T-helper 1 cell treated with Interleukin-12 subunit alpha and Interleukin-12 subunit beta and Interleukin-4 antibody, amounts not matched to agents 30 μg/mL and 1 μg/mL, for 36 hours (primary cell): ENCODE results near the gene OR11H1.
"Not testable (repeated sequence)": the region's sequence is repeated elsewhere in the genome, so short reads cannot be mapped to it uniquely, and the experiment has no call there.

Experiments used
- H3K27ac Mint-ChIP-seq: one replicate; pipeline ENCODE4 v1.8.0; 2021; ENCODE audit warnings: mild to moderate bottlenecking, mixed read lengths
- H3K27me3 Mint-ChIP-seq: one replicate; pipeline ENCODE4 v1.8.0; 2021; ENCODE audit warnings: low read depth, mixed read lengths
- H3K36me3 Mint-ChIP-seq: one replicate; pipeline ENCODE4 v1.8.0; 2021; ENCODE audit warnings: low read depth, mixed read lengths
- H3K4me1 Mint-ChIP-seq: one replicate; pipeline ENCODE4 v1.8.0; 2021; ENCODE audit warnings: low read depth, mixed read lengths
- H3K4me3 Mint-ChIP-seq: one replicate; pipeline ENCODE4 v1.8.0; 2021; ENCODE audit warnings: mild to moderate bottlenecking, moderate library complexity, mixed read lengths
- H3K9me3 Mint-ChIP-seq: one replicate; pipeline ENCODE4 v1.8.0; 2021; ENCODE audit warnings: mixed read lengths

The OR11H1 gene

GRCh38 chr22:15527892-15528291 lies at the start of gene OR11H1:
Gene OR11H1 (plus strand): TSS chr22:15528192. CDS start chr22:15528192, 0 bp downstream.
- not testable (repeated sequence) for H3K4me3 Mint-ChIP-seq, H3K9me3 Mint-ChIP-seq, H3K27ac Mint-ChIP-seq, H3K36me3 Mint-ChIP-seq, H3K27me3 Mint-ChIP-seq, H3K4me1 Mint-ChIP-seq

GRCh38 chr22:15509967-15510366 lies 18.0 kb upstream of the OR11H1 start:
- H3K4me1 Mint-ChIP-seq, H3K36me3 Mint-ChIP-seq, H3K4me3 Mint-ChIP-seq, H3K27me3 Mint-ChIP-seq, H3K9me3 Mint-ChIP-seq, H3K27ac Mint-ChIP-seq: not testable (repeated sequence)

GRCh38 chr22:15515896-15516295 lies 12.1 kb upstream of the OR11H1 start:
- H3K4me3 Mint-ChIP-seq, H3K36me3 Mint-ChIP-seq, H3K9me3 Mint-ChIP-seq, H3K4me1 Mint-ChIP-seq, H3K27ac Mint-ChIP-seq, H3K27me3 Mint-ChIP-seq: not testable (repeated sequence)

- not testable (repeated sequence) for H3K27ac Mint-ChIP-seq, H3K4me1 Mint-ChIP-seq, H3K9me3 Mint-ChIP-seq, H3K36me3 Mint-ChIP-seq, H3K27me3 Mint-ChIP-seq, H3K4me3 Mint-ChIP-seq
Measured at GRCh38 chr22:15553767-15554166, 25.8 kb downstream of the OR11H1 start.

- not testable (repeated sequence) for H3K27ac Mint-ChIP-seq, H3K4me1 Mint-ChIP-seq
Measured at GRCh38 chr22:15563461-15563860, 35.5 kb downstream of the OR11H1 start.

GRCh38 chr22:15565063-15565462 lies 37.1 kb downstream of the OR11H1 start:
- H3K4me3 Mint-ChIP-seq, H3K9me3 Mint-ChIP-seq, H3K4me1 Mint-ChIP-seq, H3K27me3 Mint-ChIP-seq, H3K36me3 Mint-ChIP-seq, H3K27ac Mint-ChIP-seq: not testable (repeated sequence)

More at GRCh38 chr22:15563461-15563860, 35.5 kb downstream of the OR11H1 start:
- not testable (repeated sequence) for H3K36me3 Mint-ChIP-seq, H3K4me3 Mint-ChIP-seq, H3K27me3 Mint-ChIP-seq, H3K9me3 Mint-ChIP-seq
